CD8-positive, alpha-beta memory T cell (primary cell): Measurements from ENCODE around the gene MBOAT7. TPM values are rescaled to one million over a fixed set of nuclear protein-coding genes. Genes with fewer than 3 reads are reported as not detected.

Source experiments
- CTCF ChIA-PET: fragments of 350-600 bp; sonication (Branson Sonifier 250); formaldehyde crosslinking; loops from one replicate; lab custom pipeline; 2021; ENCODE audit warnings: antibody characterized with exemption; lab: Charles Lee
- POLR2A ChIA-PET: fragments of 350-600 bp; sonication (Branson Sonifier 250); formaldehyde crosslinking; loops from one replicate; lab custom pipeline; 2021; ENCODE audit warnings: antibody characterized with exemption; lab: Charles Lee
- DNase-seq, 5 donors: peaks; one replicate each; pipeline versions ENCODE4 v3.0.0 to v3.0.0-alpha.2; 2020 to 2022; ENCODE audit warnings: mixed read lengths in 1 of 5
- H3K27ac ChIP-seq: one replicate; pipeline ENCODE4 v1.7.0; 2013; ENCODE audit warnings: low read depth, mild to moderate bottlenecking, low read length, moderate library complexity
- H3K27me3 ChIP-seq: 2 replicates; pipeline ENCODE4 v1.7.0; 2013; ENCODE audit warnings: low read length, mild to moderate bottlenecking; ENCODE audit not compliant: insufficient read depth, poor library complexity, severe bottlenecking
- H3K36me3 ChIP-seq: 2 replicates; pipeline ENCODE4 v1.7.0; 2013; ENCODE audit warnings: mild to moderate bottlenecking, low read length, moderate library complexity; ENCODE audit not compliant: insufficient read depth
- H3K4me1 ChIP-seq: 2 replicates; pipeline ENCODE4 v1.7.0; 2013; ENCODE audit warnings: mild to moderate bottlenecking, low read length, moderate library complexity; ENCODE audit not compliant: insufficient read depth
- H3K4me3 ChIP-seq: 2 replicates; pipeline ENCODE4 v1.7.0; 2013; ENCODE audit warnings: mild to moderate bottlenecking, low read length
- H3K9me3 ChIP-seq: 2 replicates; pipeline ENCODE4 v1.7.0; 2013; ENCODE audit warnings: mild to moderate bottlenecking, low read length
- H3K27ac Mint-ChIP-seq, 8 donors: one replicate each; pipeline ENCODE4 v1.8.0; 2020 to 2021; ENCODE audit warnings: mixed read lengths in 8 of 8, mild to moderate bottlenecking in 6 of 8, inconsistent platforms in 3 of 8, moderate library complexity in 3 of 8
- H3K27me3 Mint-ChIP-seq, 2 donors: one replicate each; pipeline ENCODE4 v1.8.0; 2020 to 2021; ENCODE audit warnings: mixed read lengths in 2 of 2, mild to moderate bottlenecking in 1 of 2, moderate library complexity in 1 of 2
- H3K36me3 Mint-ChIP-seq, 3 donors: one replicate each; pipeline ENCODE4 v1.8.0; 2020 to 2021; ENCODE audit warnings: mixed read lengths in 3 of 3, inconsistent platforms in 1 of 3, mild to moderate bottlenecking in 1 of 3
- H3K4me1 Mint-ChIP-seq, 3 donors: one replicate each; pipeline ENCODE4 v1.8.0; 2020 to 2021; ENCODE audit warnings: mixed read lengths in 3 of 3, inconsistent platforms in 1 of 3, mild to moderate bottlenecking in 1 of 3
- H3K4me3 Mint-ChIP-seq, 7 donors: one replicate each; pipeline ENCODE4 v1.8.0; 2020 to 2021; ENCODE audit warnings: mixed read lengths in 7 of 7, mild to moderate bottlenecking in 6 of 7, moderate library complexity in 4 of 7, inconsistent platforms in 2 of 7
- H3K9me3 Mint-ChIP-seq, 5 donors: one replicate each; pipeline ENCODE4 v1.8.0; 2020 to 2022; ENCODE audit warnings: mixed read lengths in 5 of 5, mild to moderate bottlenecking in 3 of 5, moderate library complexity in 2 of 5, inconsistent platforms in 1 of 5
- polyA plus RNA-seq: library from polyadenylated mRNA; unstranded; fragments of 300-500 nt; fragmentation: Illumina TruSeq; gene quantifications from one replicate; pipeline ENCODE4 v1.2.3, GENCODE V29; 2021
- total RNA-seq, 2 experiments: library from RNA; stranded (reverse); gene quantifications; one replicate each; pipeline ENCODE4 v1.2.3, GENCODE V29; 2021

The MBOAT7 gene
- total and polyA plus RNA-seq, 3 experiments from 2014 or later = 21.9 to 114 (median 98.7) TPM

GRCh38 chr19:54145541-54146158, 43.7 kb downstream of the MBOAT7 start:
- H3K27me3 ChIP-seq = no peaks in the 10 kb centered on the region
- no peaks in the 10 kb centered on the region for H3K27me3 Mint-ChIP-seq
- H3K27ac Mint-ChIP-seq = no peak overlapping the region
- no peak overlapping the region for H3K27ac ChIP-seq
- H3K36me3 Mint-ChIP-seq = peaks cover 0 to 91% (median 17%) of the 10 kb centered on the region in 3 donors
- POLR2A ChIA-PET = no interaction called here
- H3K9me3 Mint-ChIP-seq = no peaks in the 10 kb centered on the region
- peaks cover 67% of the 10 kb centered on the region for H3K36me3 ChIP-seq
- no peaks in the 10 kb centered on the region for H3K9me3 ChIP-seq
- H3K4me3 Mint-ChIP-seq = no peak overlapping the region
- peaks cover 6 to 17% (median 16%) of the 10 kb centered on the region in 3 donors for H3K4me1 Mint-ChIP-seq
- no peak overlapping the region for H3K4me3 ChIP-seq
- H3K4me1 ChIP-seq = peaks cover 6% of the 10 kb centered on the region
- CTCF ChIA-PET = no interaction called here
- DNase-seq = no peak

- Mint-ChIP-seq H3K9me3 (no peaks in the 10 kb centered on the region), H3K4me1 (peaks cover 28 to 40% (median 37%) of the 10 kb centered on the region in 3 donors), H3K27me3 (peaks cover 0 to 1% of the 10 kb centered on the region in 2 donors), H3K4me3 (peak overlapping the region in 3 of 7 donors; percentile 6 to 91 (median 27)), H3K36me3 (peaks cover 0 to 82% (median 11%) of the 10 kb centered on the region in 3 donors), H3K27ac (peak overlapping the region in 5 of 8 donors; percentile 50 to 88 (median 79))
- ChIA-PET POLR2A (no interaction called here), CTCF (no interaction called here)
- Histone ChIP-seq H3K9me3 (no peaks in the 10 kb centered on the region), H3K36me3 (peaks cover 49% of the 10 kb centered on the region), H3K4me3 (no peak overlapping the region), H3K27ac (no peak overlapping the region), H3K4me1 (peaks cover 28% of the 10 kb centered on the region), H3K27me3 (no peaks in the 10 kb centered on the region)
- no peak for DNase-seq
Measured at GRCh38 chr19:54142166-54142780, 47.1 kb downstream of the MBOAT7 start.

GRCh38 chr19:54141356-54141755, 48.0 kb downstream of the MBOAT7 start:
- DNase-seq = no peak
- peak overlapping the region in 3 of 7 donors; percentile 39 to 91 (median 42) for H3K4me3 Mint-ChIP-seq
- Histone ChIP-seq H3K4me1 (peaks cover 33% of the 10 kb centered on the region), H3K4me3 (no peak overlapping the region), H3K36me3 (peaks cover 40% of the 10 kb centered on the region), H3K27me3 (no peaks in the 10 kb centered on the region), H3K27ac (no peak overlapping the region), H3K9me3 (no peaks in the 10 kb centered on the region)
- POLR2A ChIA-PET = no interaction called here
- no peaks in the 10 kb centered on the region for H3K9me3 Mint-ChIP-seq
- peaks cover 0 to 73% (median 8%) of the 10 kb centered on the region in 3 donors for H3K36me3 Mint-ChIP-seq
- peaks cover 0 to 1% of the 10 kb centered on the region in 2 donors for H3K27me3 Mint-ChIP-seq
- H3K27ac Mint-ChIP-seq = peak overlapping the region in 3 of 8 donors; percentile 29 to 87 (median 40)
- peaks cover 34 to 45% (median 44%) of the 10 kb centered on the region in 3 donors for H3K4me1 Mint-ChIP-seq
- CTCF ChIA-PET = no interaction called here

GRCh38 chr19:54138489-54139256, 50.7 kb downstream of the MBOAT7 start:
- H3K36me3 Mint-ChIP-seq = peaks cover 0 to 46% (median 2%) of the 10 kb centered on the region in 3 donors
- H3K27me3 ChIP-seq = no peaks in the 10 kb centered on the region
- peaks cover 39% of the 10 kb centered on the region for H3K4me1 ChIP-seq
- no peaks in the 10 kb centered on the region for H3K9me3 ChIP-seq
- ChIA-PET POLR2A (interaction anchor here (0.9 kb wide), 1 partner anchor 23 kb away, joined by 3 read pairs; the partner anchor contains the start of genes PRPF31 and TFPT), CTCF (interaction anchor here (0.9 to 2.2 kb wide), 2 partner anchors 23 to 32 kb away, joined by 3 to 7 read pairs; partner anchors contain the start of genes PRPF31 and TFPT)
- H3K4me1 Mint-ChIP-seq = peaks cover 40 to 56% (median 54%) of the 10 kb centered on the region in 3 donors
- H3K27ac Mint-ChIP-seq = peak overlapping the region; percentile 86 to 98 (median 92)
- peak overlapping the region; percentile 39 for H3K4me3 ChIP-seq
- H3K9me3 Mint-ChIP-seq = no peaks in the 10 kb centered on the region
- peak overlapping the region; percentile 84 to 94 (median 89) for H3K4me3 Mint-ChIP-seq
- H3K36me3 ChIP-seq = peaks cover 15% of the 10 kb centered on the region
- DNase-seq = peak in 1 of 5 donors; percentile 10
- peaks cover 0 to 1% of the 10 kb centered on the region in 2 donors for H3K27me3 Mint-ChIP-seq
- H3K27ac ChIP-seq = peak overlapping the region; percentile 43

- POLR2A ChIA-PET = interaction anchor here (0.9 to 2.3 kb wide), 18 partner anchors 11 to 311 kb away, joined by 3 to 60 read pairs (median 4); partner anchors contain the start of genes LENG1, LENG8, MBOAT7 and MYADM
- Mint-ChIP-seq H3K36me3 (peaks cover 0 to 39% (median 0%) of the 10 kb centered on the region in 3 donors), H3K4me1 (peaks cover 40 to 56% (median 54%) of the 10 kb centered on the region in 3 donors), H3K27me3 (peaks cover 0 to 1% of the 10 kb centered on the region in 2 donors), H3K27ac (peak within 1 kb of the TSS; percentile 87 to 98 (median 92)), H3K9me3 (no peaks in the 10 kb centered on the region), H3K4me3 (peak within 1 kb of the TSS; percentile 84 to 94 (median 90))
- Histone ChIP-seq H3K9me3 (no peaks in the 10 kb centered on the region), H3K4me1 (peaks cover 39% of the 10 kb centered on the region), H3K27ac (peak within 1 kb of the TSS; percentile 90), H3K36me3 (peaks cover 7% of the 10 kb centered on the region), H3K27me3 (no peaks in the 10 kb centered on the region), H3K4me3 (peak within 1 kb of the TSS; percentile 87)
- peak in 4 of 5 donors; percentile 38 to 66 (median 48) for DNase-seq
- CTCF ChIA-PET = interaction anchor here (1.1 to 2.2 kb wide), 5 partner anchors 22 to 94 kb away, joined by 3 to 11 read pairs (median 7); partner anchors contain the start of genes LENG1, MBOAT7, PRPF31 and TFPT
Measured at GRCh38 chr19:54137699-54138488, 51.5 kb downstream of the MBOAT7 start, which contains the start of gene CNOT3. Gene CNOT3 (plus strand): TSS chr19:54137762. CDS start chr19:54142979, 5,217 bp downstream.

DNA sequence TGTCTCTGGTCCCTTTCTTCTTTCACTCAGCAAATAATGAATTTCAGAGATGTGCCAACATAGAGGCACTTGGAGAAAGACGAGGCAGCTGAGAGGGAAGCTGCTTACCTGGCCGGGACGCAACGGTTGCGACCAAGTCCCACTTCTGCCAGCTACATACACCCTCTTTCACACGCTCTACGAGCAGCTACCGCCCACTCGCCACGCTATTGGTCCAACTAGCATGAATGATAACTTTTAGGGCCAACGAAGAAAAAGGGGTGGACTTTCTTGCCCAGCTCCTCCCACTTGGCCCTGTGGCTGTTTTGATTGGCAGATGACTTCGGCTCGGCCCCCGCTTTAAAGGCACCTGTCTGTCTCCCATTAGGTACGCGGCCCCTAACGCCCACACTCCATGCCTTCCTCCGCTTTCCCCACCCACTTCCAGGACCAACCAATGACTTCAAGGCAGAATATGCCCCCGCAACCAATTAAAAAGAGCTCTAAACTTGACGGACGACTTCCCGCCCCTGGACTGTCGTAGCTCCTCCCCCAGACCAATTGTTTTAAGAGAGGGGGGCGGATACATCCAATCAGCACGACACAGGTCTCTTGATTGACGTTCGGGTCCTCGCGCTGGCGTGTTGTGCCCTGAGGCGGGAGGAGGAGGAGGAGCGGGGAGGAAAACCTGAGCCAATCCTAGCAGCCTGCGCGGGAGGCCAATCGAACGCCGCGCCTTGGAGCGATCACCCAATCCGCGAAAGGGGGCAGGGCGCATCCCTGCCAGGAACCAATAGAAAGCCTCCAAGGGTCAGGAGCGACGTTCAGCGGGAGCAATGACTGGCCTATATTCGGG, 52.3 kb downstream of the MBOAT7 start:
- Histone ChIP-seq H3K36me3 (no peaks in the 10 kb centered on the region), H3K4me1 (peaks cover 39% of the 10 kb centered on the region), H3K27me3 (no peaks in the 10 kb centered on the region), H3K9me3 (no peaks in the 10 kb centered on the region), H3K4me3 (peak overlapping the region; percentile 87), H3K27ac (peak overlapping the region; percentile 90)
- Mint-ChIP-seq H3K4me1 (peaks cover 40 to 55% (median 52%) of the 10 kb centered on the region in 3 donors), H3K9me3 (no peaks in the 10 kb centered on the region), H3K4me3 (peak overlapping the region; percentile 81 to 92 (median 88)), H3K36me3 (peaks cover 0 to 31% (median 0%) of the 10 kb centered on the region in 3 donors), H3K27ac (peak overlapping the region; percentile 76 to 95 (median 92)), H3K27me3 (peaks cover 0 to 1% of the 10 kb centered on the region in 2 donors)
- POLR2A ChIA-PET = interaction anchor here (0.7 to 2.3 kb wide), 23 partner anchors 10 to 1768 kb away, joined by 3 to 60 read pairs (median 4); partner anchors contain the start of genes LENG1, LENG8, LENG9 and MBOAT7
- peak; percentile 99 to 100 (median 100) for DNase-seq
- CTCF ChIA-PET = interaction anchor here (0.9 to 2.2 kb wide), 6 partner anchors 21 to 95 kb away, joined by 3 to 11 read pairs (median 6); partner anchors contain the start of genes LENG1, MBOAT7, PRPF31 and TFPT
